ENCODE measurements around the gene ZNF646.

DNA sequence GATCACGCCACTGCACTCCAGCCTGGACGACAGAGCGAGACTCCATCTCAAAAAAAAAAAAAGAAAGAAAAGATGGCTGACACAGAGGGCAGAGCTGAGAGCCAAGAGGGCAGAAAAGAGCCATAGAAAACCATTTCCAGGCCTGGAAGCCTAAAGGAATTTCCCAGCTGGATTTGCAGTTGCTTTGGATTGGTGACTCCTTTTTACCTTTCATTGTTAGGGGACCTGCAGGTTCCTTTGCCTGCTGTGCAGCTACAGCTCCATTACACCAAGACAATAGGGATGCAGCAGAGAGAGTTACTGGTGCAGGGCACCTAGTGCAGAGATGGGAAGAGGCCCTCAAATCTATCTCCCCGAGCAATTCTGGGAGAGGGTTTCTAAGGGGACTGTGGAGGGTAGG is 18.6 kb upstream of the ZNF646 start:
- TF ChIP-seq CTCF (IDR thresholded peaks at IDR 0.05), result no peak
- no peak for TF ChIP-seq ZFX (IDR thresholded peaks at IDR 0.05; ENCODE audit: borderline replicate concordance)
